Endothelial cell of umbilical vein (primary cell): ENCODE measurements around the gene RAB1A.

ENCODE experiments used
- CTCF ChIP-seq, 2 donors: IDR thresholded peaks; 1 replicate in 1 of 2; 2 replicates in 1 of 2; pipeline ENCODE4 v1.5.1; 2011; ENCODE audit warnings: low read length in 2 of 2, mild to moderate bottlenecking in 2 of 2, moderate library complexity in 2 of 2, control low read depth in 1 of 2, inconsistent platforms in 1 of 2, low read depth in 1 of 2; ENCODE audit not compliant: insufficient read depth in 1 of 2; ENCODE audit errors: extremely low read depth in 1 of 2
- EZH2 ChIP-seq: IDR thresholded peaks from 2 replicates; pipeline ENCODE4 v1.6.1; 2012; ENCODE audit warnings: borderline replicate concordance, low read depth, mild to moderate bottlenecking, moderate library complexity, low read length, inconsistent platforms; ENCODE audit not compliant: severe bottlenecking
- FOS ChIP-seq: IDR thresholded peaks from 2 replicates; pipeline ENCODE4 v1.6.1; 2011; ENCODE audit warnings: mild to moderate bottlenecking, low read length, moderate library complexity, borderline replicate concordance; ENCODE audit not compliant: insufficient read depth
- MYC ChIP-seq: IDR thresholded peaks from one replicate; pipeline ENCODE4 v1.6.1; 2011; ENCODE audit warnings: mild to moderate bottlenecking, low read depth, low read length
- POLR2A ChIP-seq: IDR thresholded peaks from 2 replicates; pipeline ENCODE4 v1.6.1; 2012; ENCODE audit warnings: low read depth, mild to moderate bottlenecking, control low read depth, low read length
- POLR2AphosphoS5 ChIP-seq: IDR thresholded peaks from 2 replicates; pipeline ENCODE4 v1.6.1; 2012; ENCODE audit warnings: low read depth, mild to moderate bottlenecking, control low read depth, low read length, moderate library complexity; ENCODE audit not compliant: insufficient read depth

GRCh38 chr2:65054749-65055421 lies 75.0 kb downstream of the RAB1A start:
- no peak for TF ChIP-seq CTCF (IDR thresholded peaks at IDR 0.05; ENCODE audit: extremely low read depth in 1 of 2, insufficient read depth in 1 of 2, low read depth in 1 of 2, low read length in 2 of 2)
- TF ChIP-seq MYC, result no peak
- TF ChIP-seq POLR2A, result no peak
- TF ChIP-seq EZH2, result no peak
- no peak for TF ChIP-seq FOS
- no peak for TF ChIP-seq POLR2AphosphoS5
